Pulmonary artery endothelial cell (primary cell): ENCODE measurements around the gene IFNAR2. TPM values are rescaled to one million over a fixed set of nuclear protein-coding genes. Genes with fewer than 3 reads are reported as not detected.
"Not testable (repeated sequence)": the region's sequence is repeated elsewhere in the genome, so short reads cannot be mapped to it uniquely, and the experiment has no call there.

Experiments used
- DNase-seq: peaks from one replicate; pipeline ENCODE4 v3.0.0-alpha.2; 2011; ENCODE audit warnings: low read depth, low spot score
- total RNA-seq: library from RNA; depleted of rRNA; stranded (reverse); fragments of >200 nt; gene quantifications from 2 replicates; pipeline ENCODE4 v1.2.3, GENCODE V29; 2014

The IFNAR2 gene
- total RNA-seq, 1 donor from 2014 or later: 13.9 TPM

DNA sequence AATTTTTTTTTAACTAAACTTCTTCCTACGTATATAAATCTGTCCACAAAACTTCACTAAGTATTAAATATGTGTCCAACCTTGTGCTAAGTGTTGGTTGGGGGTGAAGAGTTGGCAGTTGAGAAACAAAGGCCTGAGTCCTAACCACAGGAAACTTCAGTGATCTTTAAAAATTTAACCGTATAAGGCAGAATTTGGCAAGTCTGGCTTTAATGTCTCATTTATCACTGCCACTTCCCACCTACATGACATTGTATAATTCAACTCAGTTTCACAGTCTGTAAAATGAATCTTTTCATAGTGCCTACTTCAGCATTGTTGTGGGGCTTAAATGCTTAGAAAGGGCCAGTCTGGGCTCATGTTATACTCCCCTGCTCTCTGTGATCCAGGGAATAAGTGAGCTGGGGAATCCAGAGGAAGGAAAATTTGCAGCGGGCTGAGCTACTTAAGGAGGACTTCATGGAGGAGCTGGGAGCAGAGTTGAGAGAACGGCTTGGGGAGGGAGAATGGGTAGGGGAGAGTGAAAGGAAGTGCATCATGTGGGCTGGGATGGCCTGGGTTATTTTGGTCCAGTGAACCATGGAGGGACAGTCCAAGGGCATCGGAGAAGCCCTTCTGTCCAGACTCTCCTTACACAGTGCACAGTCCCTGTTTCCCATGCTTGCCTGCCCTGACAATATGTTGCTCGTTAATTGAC is 14.5 kb downstream of the IFNAR2 start:
- no peak for DNase-seq

DNA sequence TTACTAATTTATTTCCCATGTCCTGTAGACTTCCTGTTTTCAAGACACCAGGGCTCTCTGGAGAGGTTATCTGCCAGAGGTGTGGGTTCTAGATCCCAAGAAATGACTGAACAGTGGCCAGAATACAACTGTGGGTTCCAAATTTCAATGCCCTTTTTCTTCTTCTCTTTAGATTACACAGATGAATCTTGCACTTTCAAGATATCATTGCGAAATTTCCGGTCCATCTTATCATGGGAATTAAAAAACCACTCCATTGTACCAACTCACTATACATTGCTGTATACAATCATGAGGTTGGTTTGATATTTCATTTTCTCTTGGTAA is 15.0 kb downstream of the IFNAR2 start:
- DNase-seq: no peak

DNA sequence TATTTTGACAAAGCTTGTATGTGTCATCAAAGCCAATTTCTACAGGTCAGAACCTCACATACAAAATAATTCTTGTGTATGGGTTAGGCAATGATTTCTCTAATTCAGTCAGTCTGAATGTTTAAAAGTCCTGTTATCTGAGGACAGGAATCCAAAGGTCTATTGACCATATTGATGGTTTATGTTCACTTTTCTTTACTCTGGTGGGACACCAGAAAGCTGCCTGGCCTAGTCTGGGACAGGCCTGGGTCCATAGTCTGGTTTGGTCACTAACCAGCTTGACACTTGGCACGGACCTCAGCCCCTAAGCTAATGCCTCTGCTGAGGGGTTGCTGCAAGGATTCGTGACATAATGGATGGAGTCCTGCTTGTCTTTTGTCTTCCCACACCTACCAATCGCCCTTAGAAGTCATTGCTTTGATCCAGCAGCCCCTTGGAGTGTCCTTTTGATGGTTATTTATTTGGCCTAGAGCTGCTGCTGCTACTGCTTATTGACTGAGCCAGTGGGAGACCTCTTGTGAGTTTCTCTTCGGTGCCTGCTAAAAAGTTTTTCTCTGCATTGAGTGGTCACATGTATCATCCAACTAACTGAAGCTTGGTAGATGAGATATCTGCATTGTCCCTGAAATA is 15.7 kb downstream of the IFNAR2 start:
- DNase-seq: no peak

DNA sequence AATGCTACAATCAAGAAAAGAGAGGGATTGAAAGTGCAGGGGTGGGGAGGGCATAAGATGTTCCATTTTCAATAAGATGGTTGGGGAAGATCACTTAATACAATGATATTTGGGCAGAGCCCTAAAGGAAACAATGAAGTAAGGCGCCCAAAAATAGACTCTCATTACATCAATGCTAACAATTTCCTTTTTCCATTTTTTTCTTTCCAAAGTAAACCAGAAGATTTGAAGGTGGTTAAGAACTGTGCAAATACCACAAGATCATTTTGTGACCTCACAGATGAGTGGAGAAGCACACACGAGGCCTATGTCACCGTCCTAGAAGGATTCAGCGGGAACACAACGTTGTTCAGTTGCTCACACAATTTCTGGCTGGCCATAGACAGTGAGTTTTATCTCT is 16.8 kb downstream of the IFNAR2 start:
- no peak for DNase-seq

DNA sequence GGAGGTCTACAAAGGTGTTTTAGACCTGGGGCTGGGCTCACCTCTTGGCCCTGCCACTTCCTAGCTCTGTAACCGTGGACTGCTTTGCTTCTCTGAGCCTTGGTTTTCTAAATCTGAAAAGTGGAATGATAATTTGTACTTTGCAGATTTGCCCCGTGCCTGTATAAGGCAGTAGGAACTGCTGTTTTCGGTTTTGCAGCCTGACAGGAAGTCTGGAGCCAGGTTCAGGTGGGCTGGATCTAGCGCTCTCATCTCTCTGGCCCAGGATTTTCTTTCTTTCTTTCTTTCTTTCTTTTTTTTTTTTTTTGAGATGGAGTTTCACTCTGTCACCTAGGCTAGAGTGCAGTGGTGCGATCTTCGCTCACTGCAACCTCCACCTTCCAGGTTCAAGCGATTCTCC is 17.2 kb downstream of the IFNAR2 start:
- no peak for DNase-seq

DNA sequence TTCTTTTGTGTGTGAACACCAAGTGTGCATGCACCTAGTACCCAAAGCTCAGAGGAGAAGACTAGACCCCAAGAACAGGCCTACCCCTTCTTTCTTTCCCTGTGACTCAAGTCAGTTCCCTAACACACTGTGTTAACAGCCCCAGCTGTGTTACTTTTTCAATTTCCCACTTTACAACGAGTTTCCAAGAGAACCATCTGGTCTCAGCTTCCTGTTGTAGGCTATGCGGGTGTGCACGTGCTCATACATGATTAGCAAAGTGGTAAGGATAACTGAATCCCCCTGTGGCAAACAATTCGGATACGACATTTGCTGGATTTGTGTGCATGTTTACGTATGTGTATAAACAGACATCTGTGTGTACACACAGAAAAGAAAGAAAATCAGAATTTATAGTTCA is 17.9 kb downstream of the IFNAR2 start:
- no peak for DNase-seq

DNA sequence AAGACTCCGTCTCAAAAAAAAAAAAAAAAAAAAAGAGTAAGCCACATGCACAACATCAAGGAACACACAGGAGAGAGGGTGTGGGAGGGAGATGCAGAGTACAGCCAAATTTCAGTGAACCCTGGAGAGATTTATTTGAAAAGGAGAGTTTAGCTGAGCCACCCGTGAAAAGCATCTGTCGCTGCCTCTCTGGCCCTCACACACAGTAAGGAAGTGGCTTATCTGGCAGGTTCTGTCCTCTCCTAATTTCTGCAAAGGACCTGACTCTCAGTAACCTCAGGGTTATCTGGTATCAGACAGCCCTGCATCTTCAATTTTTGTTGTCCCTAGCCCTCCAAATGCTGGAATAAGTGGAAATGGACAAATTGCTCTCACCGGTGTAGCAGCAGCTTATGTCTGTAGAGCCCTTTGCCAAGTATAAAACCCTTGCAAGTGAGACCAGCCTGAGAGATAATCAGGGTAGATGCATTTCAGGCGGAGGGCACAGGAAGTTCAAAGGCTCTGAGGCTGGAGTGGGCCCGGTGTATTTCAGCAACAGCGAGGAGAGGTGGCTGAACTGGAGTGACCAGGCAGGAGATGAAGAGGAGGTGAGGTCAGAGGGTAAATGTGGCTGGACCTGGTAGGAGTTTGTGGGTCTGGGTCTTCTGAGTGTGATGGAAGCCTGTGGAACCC is 19.7 kb downstream of the IFNAR2 start:
- DNase-seq: no peak

DNA sequence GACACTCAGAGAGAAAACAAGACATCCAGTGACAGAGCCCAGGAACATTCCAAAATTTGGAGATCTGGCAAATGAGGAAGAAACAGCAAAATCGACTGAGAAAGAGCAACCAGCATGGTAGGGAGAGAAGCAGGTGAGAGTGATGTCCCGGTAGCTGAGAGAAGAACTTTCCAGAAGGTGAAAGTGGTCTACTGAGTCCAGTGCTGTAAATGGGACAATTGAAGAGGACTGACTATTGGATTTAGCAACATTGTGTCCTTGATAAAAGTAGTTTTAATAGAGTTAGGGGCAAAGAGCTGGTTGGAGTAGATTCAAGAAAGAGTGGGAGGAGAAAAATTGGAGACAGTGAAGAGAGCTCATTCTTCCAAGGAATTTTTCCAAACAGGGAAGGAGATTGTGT is 21.4 kb downstream of the IFNAR2 start:
- DNase-seq: no peak

DNA sequence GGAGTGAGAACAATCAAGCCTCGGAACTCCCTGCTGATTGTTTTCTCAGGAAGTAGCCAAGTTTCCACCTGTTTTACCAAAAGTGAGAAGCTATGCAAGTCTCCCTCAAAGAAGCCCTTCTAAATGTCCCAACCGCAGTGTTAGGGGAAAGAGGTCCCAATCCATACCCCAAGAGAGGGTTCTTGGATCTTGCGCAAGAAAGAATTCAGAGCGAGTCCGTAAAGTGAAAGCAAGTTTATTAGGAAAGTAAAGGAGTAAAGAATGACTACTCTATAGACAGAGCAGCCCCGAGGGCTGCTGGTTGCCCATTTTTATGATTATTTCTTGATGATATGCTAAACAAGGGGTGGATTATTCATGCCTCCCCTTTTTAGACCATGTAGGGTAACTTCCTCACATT is 23.6 kb downstream of the IFNAR2 start:
- DNase-seq: not testable (repeated sequence)

DNA sequence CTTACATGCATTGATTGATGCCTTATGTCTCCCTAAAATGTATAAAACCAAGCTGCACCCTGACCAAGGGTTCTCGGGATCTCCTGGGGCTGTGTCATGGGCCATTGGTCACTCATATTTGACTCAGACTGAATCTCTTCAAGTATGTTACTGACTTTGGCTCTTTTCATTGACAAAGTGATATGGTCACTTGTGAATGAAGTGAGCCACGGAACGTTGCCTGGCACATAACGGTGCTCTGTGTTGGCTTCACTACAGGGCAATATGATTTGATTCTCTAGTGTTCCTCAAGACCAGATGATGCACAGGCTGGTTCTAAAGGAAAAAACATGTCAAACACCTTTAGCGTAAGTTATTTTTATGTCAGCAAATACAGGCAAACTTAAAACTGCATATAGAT is 25.0 kb downstream of the IFNAR2 start:
- no peak for DNase-seq

DNA sequence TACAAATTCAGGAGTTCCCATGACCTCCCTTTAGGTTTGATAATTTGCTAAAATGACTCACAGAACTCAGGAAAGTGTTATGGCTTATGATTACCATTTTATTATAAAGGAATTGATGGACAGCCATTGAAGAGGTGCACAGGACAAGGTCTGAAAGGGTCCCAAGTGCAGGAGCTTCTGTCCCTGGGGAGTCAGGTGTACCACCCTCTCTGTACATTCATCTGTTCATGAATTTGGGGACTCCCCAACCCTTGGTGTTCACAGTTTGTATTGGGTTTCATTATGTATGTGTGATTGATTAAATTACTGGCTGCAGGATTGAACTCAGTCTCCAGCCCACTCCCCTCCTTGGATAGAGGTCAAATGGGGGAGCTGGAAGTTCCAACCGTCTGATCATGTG is 25.7 kb downstream of the IFNAR2 start:
- DNase-seq: no peak

DNA sequence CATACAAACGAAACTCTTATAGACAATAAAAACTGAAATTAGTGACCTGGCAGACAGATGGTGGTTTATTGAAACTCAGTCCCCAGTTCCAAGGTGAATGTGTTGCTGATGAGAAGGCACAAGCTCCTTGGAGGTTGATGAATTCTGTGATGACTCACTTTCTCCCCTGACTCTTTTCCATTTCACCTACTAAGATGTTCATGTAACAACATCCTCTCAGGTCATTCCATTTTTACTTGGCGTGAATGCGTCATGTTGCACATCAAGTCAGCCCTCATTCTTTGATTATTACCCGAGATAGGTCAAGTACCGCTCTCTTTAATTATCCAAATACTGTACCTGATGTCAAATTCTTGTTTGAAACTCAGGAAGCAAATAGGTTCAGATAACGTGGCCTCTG is 26.3 kb downstream of the IFNAR2 start:
- DNase-seq: no peak

DNA sequence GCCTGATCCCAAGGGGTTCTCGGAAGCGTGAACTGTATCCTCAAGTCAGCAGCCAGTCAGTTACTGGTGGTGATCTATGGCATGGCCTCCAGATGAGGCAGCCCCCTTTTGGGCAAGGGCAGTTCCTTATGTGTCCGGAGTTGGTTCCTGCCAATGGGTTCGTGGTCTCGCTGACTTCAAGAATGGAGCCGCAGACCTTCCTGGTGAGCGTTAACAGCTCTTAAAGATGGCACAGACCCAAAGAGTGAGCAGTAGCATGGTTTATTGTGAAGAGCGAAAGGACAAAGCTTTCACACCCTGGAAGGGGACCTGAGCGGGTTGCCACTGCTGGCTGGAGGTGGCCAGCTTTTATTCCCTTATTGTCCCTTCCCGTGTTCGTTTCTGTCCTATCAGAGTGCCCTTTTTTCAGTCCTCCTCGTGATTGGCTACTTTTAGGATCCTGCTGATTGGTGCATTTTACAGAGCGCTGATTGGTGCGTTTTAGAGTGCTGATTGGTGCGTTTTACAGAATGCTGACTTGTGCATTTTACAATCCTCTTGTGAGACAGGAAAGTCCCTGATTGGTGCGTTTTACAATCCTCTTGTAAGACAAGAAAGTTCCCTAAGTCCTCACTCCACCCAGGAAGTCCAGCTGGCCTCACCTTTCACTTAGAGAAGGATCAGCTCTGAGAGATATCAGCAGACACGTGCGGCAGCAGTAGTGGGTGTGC is 27.5 kb downstream of the IFNAR2 start:
- DNase-seq: no peak

DNA sequence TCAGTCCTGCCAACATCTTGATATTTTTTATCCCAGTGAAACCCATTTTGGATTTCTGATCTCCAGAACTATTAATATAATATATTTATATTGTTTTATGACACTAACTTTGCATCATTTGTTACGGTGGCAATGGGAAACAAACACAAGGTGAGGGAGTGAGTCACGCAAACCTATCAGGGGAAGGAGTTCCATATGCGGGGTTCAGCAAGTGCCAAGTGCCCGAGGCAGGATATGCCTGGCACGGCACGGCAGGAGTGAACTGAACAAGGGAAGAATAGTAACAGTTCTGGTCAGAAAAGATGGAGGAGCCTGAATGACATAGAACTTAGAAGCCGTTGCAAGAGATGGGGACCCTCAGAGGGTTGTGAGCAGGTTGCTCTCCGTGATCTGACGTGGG is 28.7 kb downstream of the IFNAR2 start:
- no peak for DNase-seq

DNA sequence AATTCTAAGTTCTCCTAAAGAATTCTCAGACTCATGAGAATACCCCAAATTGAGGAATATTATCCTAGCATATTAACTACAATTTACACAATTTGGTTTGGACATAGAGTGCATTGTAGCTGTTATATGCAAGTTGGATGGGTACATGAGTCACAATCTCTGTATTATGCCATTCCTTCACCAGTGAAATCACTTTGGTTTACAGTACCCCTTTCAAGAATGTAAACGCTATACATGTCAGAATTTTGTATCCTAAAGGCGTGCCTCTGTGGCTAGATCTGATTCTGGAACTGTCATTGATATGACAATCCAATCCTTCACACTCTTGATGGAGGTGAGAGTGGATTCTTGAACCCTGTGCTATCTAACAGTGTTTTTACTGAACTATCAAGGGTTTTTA is 29.7 kb downstream of the IFNAR2 start:
- no peak for DNase-seq

DNA sequence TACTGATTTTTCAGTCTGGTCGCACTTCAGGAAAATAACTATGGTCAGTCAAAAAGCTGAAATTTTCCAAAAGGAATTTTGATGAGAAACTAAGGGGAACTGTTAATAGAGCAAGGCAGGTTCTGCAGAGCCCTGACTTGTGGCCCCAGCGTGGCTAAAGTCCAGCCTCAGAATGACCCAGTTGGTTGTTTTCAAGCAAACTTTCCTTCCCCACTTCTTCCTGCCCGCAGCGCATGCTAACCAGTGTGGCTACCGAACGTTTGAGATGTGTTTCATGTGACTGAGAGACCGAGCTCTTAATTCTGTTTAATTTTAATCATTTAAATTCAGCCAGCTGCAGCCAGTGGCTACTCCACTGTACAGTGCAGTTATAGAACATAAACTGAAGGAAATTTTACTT is 30.3 kb downstream of the IFNAR2 start:
- no peak for DNase-seq

DNA sequence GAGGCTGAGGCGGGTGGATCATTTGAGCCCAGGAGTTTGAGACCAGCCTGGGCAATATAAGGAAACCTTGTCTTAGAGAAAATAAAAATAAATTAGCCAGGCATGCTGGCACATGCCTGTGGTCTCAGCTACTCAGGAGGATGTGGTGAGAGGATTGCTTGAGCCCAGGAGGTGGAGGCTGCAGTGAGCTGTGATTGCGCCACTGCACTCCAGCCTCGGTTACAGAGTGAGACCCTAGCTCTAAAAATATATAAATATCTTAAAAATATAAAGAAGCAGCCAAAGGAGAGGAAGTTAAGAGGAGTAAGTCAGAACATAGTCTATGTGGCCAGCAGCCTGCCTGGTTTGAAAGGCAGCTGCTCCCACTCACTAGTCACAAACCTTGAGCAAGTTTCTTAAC is 31.9 kb downstream of the IFNAR2 start:
- no peak for DNase-seq

DNA sequence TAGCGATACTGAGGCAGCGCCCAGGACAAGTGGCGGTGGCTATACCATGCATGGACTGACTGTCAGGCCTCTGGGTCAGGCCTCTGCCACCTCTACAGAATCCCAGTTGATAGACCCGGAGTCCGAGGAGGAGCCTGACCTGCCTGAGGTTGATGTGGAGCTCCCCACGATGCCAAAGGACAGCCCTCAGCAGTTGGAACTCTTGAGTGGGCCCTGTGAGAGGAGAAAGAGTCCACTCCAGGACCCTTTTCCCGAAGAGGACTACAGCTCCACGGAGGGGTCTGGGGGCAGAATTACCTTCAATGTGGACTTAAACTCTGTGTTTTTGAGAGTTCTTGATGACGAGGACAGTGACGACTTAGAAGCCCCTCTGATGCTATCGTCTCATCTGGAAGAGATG is 33.2 kb downstream of the IFNAR2 start:
- DNase-seq: no peak

DNA sequence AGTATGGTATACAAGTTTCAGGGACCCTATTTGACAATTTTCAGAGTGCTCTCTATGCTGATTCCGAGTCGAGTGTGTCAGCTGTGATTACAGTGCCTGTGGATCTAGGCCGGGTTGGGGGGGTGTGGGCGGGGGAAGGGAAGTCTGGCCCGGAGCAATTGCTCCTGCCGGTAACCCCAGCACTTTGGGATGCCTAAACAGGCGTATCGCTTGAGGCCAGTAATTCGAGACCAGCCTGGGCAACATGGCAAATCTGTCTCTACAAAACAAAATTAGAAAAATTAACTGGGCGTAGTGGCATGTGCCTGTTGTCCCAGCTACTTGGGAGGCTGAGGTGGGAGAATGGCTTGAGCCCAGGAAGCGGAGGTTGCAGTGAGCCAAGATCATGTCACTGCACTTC is 34.8 kb downstream of the IFNAR2 start:
- DNase-seq: no peak

DNA sequence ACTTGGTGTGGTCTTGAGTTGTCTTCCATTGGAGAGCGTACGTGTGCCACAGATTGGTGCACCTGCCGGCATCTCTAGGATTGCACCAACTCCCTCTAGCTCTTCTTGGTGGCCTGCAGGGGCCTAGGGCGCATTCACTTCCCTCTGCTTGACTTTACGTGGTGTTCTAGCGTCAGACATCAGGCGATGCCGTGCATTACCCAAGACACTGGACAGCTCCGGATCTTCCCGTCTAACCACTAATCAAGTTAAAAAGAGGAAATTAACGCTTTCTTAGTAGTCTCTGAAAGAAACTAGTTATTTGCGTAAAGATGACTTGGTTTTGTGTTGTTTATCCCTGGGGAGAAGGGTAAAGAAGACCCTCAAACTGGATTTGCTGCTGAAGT is 35.9 kb downstream of the IFNAR2 start:
- DNase-seq: no peak

DNA sequence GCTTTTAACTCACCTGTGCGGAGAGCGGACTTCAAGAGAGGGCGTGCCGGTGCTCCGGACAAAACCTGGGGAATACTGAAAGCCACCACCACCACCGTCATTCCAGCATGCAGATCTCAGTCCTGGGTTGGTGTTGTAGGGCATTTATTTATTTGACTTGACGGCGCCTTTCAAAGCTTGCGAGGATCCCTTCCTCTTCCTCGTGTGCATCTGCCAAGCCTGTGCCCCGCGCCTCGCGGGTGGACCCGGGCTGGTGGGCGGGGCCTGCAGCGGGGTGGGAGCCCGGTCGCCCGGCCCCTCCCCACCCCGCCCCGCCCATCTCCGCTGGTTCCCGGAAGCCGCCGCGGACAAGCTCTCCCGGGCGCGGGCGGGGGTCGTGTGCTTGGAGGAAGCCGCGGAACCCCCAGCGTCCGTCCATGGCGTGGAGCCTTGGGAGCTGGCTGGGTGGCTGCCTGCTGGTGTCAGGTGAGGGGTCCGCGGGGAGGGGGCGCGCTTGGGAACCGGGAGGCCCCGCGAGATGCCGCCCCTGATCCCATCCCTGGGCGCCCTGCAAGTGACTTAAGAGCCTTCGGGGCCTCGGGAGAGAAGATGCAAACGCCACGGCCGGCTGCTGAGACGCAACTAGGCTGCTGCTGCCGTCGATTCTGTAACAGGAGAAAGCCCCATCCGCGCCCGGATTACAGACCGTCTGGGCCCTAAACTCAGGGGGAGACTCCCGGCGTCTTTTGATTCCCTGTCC is 36.5 kb downstream of the IFNAR2 start, which contains the start of gene IL10RB:
IL10RB (plus strand) TSS at position 318 of the 739 bp plus-strand sequence; CDS start at position 417, 99 bp downstream.
- DNase-seq: no peak

DNA sequence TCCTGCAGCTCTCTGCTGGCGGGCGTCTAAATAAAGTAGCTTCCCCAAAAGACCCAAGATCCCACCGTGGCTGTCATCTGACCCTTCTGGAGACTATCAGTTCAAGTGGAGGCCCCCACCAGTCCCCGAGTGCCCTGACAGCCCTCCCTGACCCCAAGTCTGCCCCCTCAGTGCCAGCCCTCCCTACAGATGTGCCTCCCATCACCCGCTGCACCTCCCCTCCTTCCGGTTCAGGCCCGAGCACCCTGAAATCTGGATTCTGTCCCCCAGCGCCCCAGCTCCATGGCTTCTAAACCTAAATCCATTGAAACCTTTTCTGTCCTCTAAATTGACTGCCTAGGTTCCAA is 37.0 kb downstream of the IFNAR2 start:
- DNase-seq: no peak
